A549 treated with Hydrocortisone at 1 μM for 4 hours (cell line): ENCODE data around the gene ARMCX5. TPM values are rescaled to one million over a fixed set of nuclear protein-coding genes. Genes with fewer than 3 reads are reported as not detected.

Experiments
- total RNA-seq: library from RNA; stranded (reverse); fragments of 200-300 nt; extraction: Qiagen RNA extraction; gene quantifications from 5 replicates; pipeline ENCODE4 v1.2.3, GENCODE V29; 2022

Gene ARMCX5
- total RNA-seq: 7.4 to 13.6 TPM (median 9.2 TPM) in 5 replicates

DNA sequence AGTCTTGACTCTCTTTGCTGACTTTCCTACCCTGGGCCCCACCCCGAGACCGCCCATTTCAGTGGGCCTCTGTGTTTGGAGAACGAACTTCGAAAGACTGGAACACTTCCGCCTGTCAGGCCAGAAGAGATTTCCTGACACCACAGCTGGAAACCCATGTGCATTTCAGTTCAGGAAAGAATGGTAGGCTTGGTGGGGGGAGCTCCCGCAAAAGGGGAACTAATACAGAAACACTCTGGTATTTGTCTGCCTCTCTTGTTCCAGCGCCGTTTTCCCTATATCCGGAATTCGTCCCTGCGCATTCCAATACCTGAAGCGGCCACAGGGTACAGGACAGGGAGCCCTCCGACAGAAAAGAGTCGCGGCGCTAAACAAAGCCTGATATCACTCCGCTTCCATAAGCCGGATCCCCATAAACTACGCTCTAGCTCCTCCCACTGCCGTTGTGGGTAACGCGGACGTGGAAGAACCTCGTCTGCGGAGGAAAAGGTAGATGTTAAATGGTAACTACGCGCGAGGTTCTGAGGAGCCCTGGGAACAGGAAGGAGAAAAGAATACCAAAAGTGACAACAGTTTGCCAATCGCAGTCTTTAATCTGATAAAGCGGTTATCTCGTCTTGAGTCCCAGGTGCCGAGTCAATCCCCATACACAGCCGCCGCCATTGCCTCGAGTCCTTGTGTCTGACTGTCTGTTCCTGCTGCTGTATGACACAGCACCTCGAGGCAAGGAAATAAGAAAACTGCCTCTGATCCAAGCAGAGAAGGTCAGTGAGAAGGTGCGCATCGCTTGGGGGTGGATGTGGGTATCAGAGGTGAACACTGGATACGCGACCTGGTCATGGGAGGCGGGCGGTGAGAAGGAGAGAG lies at the start of gene ARMCX5:
ARMCX5 (plus strand) TSS at position 432 of the 867 bp plus-strand sequence. CDS start 2,627 bp downstream, outside the sequence.

DNA sequence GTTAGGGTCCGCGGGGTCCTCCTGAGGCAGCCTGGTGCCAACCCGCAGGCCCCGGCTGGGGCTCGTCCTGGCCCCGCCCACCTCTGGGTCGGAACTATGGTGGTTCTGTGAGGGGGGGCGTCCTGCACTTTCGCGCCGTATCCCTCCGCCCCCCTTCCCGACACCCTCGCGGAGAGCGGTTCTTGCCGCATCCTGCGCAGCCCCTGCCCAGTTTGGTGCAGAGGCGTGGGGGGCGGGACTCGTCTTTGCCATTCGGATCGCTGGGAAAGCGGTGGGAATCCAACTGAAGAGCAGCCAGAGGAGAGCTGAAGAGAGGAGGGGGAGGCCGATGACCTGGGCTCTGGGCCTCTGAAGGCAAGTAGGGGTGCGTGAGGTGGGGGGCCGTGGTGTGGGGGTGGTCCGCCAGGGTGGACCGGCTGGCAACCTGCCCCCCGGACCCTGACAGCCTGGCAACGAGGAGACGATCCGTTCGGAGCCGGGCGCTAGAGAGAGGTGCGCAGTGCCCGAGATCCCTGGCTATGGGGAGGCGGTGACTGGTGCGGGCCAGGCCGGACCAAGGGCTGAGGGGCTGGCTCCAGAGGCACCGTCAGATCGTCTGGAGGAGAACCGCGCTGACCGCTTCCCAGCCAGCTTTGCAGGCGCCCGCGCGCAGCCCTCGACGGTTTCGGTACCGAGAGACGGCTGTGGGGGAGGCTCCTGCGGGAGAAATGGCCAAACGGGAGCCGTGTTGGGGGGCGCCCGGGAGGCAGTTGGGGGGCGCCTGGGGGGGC lies 52.1 kb downstream of the ARMCX5 start, which contains the start of gene GPRASP1:
GPRASP1 (plus strand) TSS at position 242 of the 770 bp plus-strand sequence. CDS start 2,431 bp downstream, outside the sequence.

Other genes starting within 250 kb of the ARMCX5 start
- 0.09 TPM in 1 of 5 replicates, not detected in the others for gene NXF2B, start 159.5 kb upstream of the ARMCX5 start, total RNA-seq
- gene TCP11X2, start 127.7 kb upstream of the ARMCX5 start, total RNA-seq: not detected in 5 replicates
- gene TMSB15A, start 82.8 kb upstream of the ARMCX5 start, total RNA-seq: 0.56 to 1.1 TPM (median 0.72 TPM) in 5 replicates
- 0.21 to 0.33 TPM (median 0.30 TPM) in 5 replicates for gene GPRASP1, start 52.0 kb downstream of the ARMCX5 start, total RNA-seq
- gene GPRASP2, start 112.9 kb downstream of the ARMCX5 start, total RNA-seq: 4.8 to 7.8 TPM (median 5.8 TPM) in 5 replicates
- gene GPRASP3, start 121.2 kb downstream of the ARMCX5 start, total RNA-seq: 2.9 to 4.7 TPM (median 3.5 TPM) in 5 replicates